Frontal cortex (tissue), 4 donors: ENCODE measurements around the gene TPM1. TPM values are rescaled to one million over a fixed set of nuclear protein-coding genes. Genes with fewer than 3 reads are reported as not detected.

Experiments used
- DNase-seq, 2 donors: peaks; one replicate each; pipeline ENCODE4 v3.0.0; 2012; ENCODE audit warnings: low spot score in 2 of 2
- FAIRE-seq: peaks from 2 replicates; lab custom pipeline; 2012; peaks lifted over from hg19 to GRCh38; lab: Jason Lieb, UNC
- total RNA-seq: library from RNA; depleted of rRNA; stranded (reverse); fragments of >200 nt; gene quantifications from one replicate; pipeline ENCODE4 v1.2.3, GENCODE V29; 2014
- donor health status: control.
- donor health status: control.
- donor health status: control.

The TPM1 gene
- total RNA-seq, 1 donor from 2014 or later = 88.5 TPM

- FAIRE-seq (no peak), DNase-seq (no peak)
These were observed 71.9 kb downstream of the TPM1 start for GRCh38 chr15:63114465-63114864.

Other genes starting within 250 kb of the TPM1 start
- gene LACTB, start 79.1 kb downstream of the TPM1 start, total RNA-seq = 15.9 TPM
- gene RPS27L, start 114.7 kb downstream of the TPM1 start, total RNA-seq = 21.6 TPM
- gene RAB8B, start 146.9 kb downstream of the TPM1 start, total RNA-seq = 110 TPM
- gene APH1B, start 234.9 kb downstream of the TPM1 start, total RNA-seq = 26.1 TPM